Gastrocnemius medialis (tissue), 4 donors: ENCODE data around the gene LYRM7.

Experiments
- CTCF ChIP-seq, 5 experiments: fragments of 450-650 bp in 3 of 5; fragments of 200-600 bp in 2 of 5; sonication (generic) in 2 of 5; IDR thresholded peaks in 4 of 5; conservative IDR thresholded peaks in 1 of 5; 1 replicate in 4 of 5; 2 replicates in 1 of 5; pipeline ENCODE4 v1.5.1; 2016 to 2019; ENCODE audit warnings: antibody characterized with exemption in 5 of 5, mild to moderate bottlenecking in 3 of 5, moderate library complexity in 3 of 5
- POLR2A ChIP-seq, 2 donors: fragments of 450-650 bp; IDR thresholded peaks; one replicate each; pipeline ENCODE4 v1.6.1; 2017; ENCODE audit warnings: antibody characterized with exemption in 2 of 2, mild to moderate bottlenecking in 2 of 2, moderate library complexity in 2 of 2

- TF ChIP-seq CTCF (IDR thresholded peaks at IDR 0.05 in 4 of 5, conservative IDR thresholded peaks at IDR 0.05 in 1 of 5) (no peak), POLR2A (IDR thresholded peaks at IDR 0.05) (no peak)
These were observed 41.4 kb upstream of the LYRM7 start for GRCh38 chr5:131129306-131129705.
